ENCODE results near the gene SLC25A45. TPM values are rescaled to one million over a fixed set of nuclear protein-coding genes. Genes with fewer than 3 reads are reported as not detected.

SLC25A45 gene
- total RNA-seq, 4 donors from 2014 or later = 0.29 to 5.9 (median 5.3) TPM; not detected in 1

GRCh38 chr11:65419772-65420481 is 37.5 kb upstream of the SLC25A45 start:
- Histone ChIP-seq H3K4me1 (peaks cover 0 to 7% of the 10 kb centered on the region in 2 donors), H3K27ac (peak overlapping the region; percentile 98 to 99), H3K36me3 (no peaks in the 10 kb centered on the region), H3K9me3 (no peaks in the 10 kb centered on the region), H3K4me3 (peak overlapping the region; percentile 26 to 76), H3K27me3 (no peaks in the 10 kb centered on the region)
- TF ChIP-seq POLR2A (IDR thresholded peaks at IDR 0.05) = peak; percentile 73 to 85
- TF ChIP-seq CTCF (IDR thresholded peaks at IDR 0.05) = no peak
- intact Hi-C loops (cut with DNase I; ENCODE audit: low total_unique reads) = loop anchor here (5.0 kb wide), 2 partner anchors 38 to 92 kb away; partner anchors contain the start of gene SLC25A45
- peak; percentile 90 to 96 for DNase-seq

DNA sequence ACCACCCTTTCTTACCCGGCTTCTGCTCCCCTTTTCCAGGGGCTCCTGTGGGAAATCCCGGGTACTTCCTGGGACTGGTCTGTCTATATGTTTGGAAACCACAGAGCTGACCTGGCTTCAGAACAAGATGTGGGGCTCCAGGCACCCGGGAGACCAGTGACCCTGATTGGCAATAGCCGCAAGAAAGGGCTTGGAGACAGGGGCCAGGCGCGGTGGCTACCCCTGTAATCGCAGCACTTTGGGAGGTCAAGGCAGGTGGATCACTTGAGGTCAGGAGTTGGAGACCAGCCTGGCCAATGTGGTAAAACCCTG is 37.0 kb upstream of the SLC25A45 start:
- intact Hi-C loops (cut with DNase I; ENCODE audit: low total_unique reads) = loop anchor here (5.0 kb wide), 2 partner anchors 37 to 93 kb away; partner anchors contain the start of gene SLC25A45
- Histone ChIP-seq H3K36me3 (no peaks in the 10 kb centered on the region), H3K27me3 (no peaks in the 10 kb centered on the region), H3K4me1 (peaks cover 0 to 7% of the 10 kb centered on the region in 2 donors), H3K9me3 (no peaks in the 10 kb centered on the region), H3K27ac (peak overlapping the region; percentile 98 to 99), H3K4me3 (peak overlapping the region; percentile 26 to 76)
- DNase-seq = peak; percentile 43 to 48
- no peak for TF ChIP-seq POLR2A (IDR thresholded peaks at IDR 0.05)
- TF ChIP-seq CTCF (IDR thresholded peaks at IDR 0.05) = no peak

DNA sequence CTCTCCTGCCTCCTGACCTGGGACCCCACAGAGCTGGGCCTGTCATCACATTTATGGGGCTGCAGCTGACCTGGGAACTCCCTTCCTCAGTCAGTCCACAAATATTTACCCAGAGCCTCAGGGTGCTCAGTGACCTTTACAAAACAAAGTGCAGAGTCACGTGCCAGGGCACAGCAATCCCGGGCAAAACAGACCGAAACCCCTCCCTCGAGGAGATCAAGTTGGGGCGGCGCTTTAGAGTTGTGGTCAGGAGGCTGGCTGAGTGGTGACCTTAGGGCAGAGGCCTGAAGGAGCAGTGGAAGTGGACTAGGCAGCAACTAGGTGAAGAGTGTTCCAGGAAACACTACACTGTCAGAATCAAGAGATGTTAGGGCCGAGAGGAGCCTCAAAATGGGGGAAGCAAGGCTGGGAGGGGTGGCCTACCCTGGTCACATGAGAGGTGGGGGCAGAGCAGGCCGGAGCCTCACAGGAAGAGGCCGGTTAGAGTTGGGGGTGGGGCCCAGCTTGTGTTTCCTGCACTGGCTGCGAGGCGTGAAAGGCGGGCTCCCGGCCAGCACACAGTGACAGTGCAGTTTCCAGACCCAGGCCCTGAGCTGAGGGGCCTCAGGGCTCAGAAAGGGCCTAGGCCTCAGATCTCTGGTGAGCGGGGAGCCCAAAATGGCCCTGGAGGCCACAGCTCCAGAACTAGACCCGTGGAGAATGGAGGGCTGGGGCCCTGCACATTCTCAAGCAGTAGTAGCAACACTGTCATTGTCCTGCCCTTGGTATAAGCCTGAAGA is 36.4 kb upstream of the SLC25A45 start:
- peak overlapping the region; percentile 98 to 99 for H3K27ac ChIP-seq
- peak; percentile 55 to 75 for TF ChIP-seq POLR2A (IDR thresholded peaks at IDR 0.05)
- peak in 2 of 4 experiments; percentile 6 to 15 for TF ChIP-seq CTCF (IDR thresholded peaks at IDR 0.05)
- H3K4me3 ChIP-seq = peak overlapping the region; percentile 26 to 76
- intact Hi-C loops (cut with DNase I; ENCODE audit: low total_unique reads) = loop anchor here (5.0 kb wide), 2 partner anchors 37 to 93 kb away; partner anchors contain the start of gene SLC25A45
- H3K4me1 ChIP-seq = peaks cover 0 to 7% of the 10 kb centered on the region in 2 donors
- no peaks in the 10 kb centered on the region for H3K27me3 ChIP-seq
- H3K36me3 ChIP-seq = no peaks in the 10 kb centered on the region
- H3K9me3 ChIP-seq = no peaks in the 10 kb centered on the region
- peak; percentile 96 to 98 for DNase-seq

- Histone ChIP-seq H3K9me3 (no peaks in the 10 kb centered on the region), H3K4me3 (peak overlapping the region; percentile 21 to 76), H3K27me3 (no peaks in the 10 kb centered on the region), H3K4me1 (peaks cover 0 to 7% of the 10 kb centered on the region in 2 donors), H3K36me3 (no peaks in the 10 kb centered on the region), H3K27ac (peak overlapping the region; percentile 98 to 99)
- intact Hi-C loops (cut with DNase I; ENCODE audit: low total_unique reads) = loop anchor here (5.0 kb wide), 2 partner anchors 36 to 94 kb away; partner anchors contain the start of gene SLC25A45
- no peak for DNase-seq
- TF ChIP-seq CTCF (IDR thresholded peaks at IDR 0.05) (no peak), POLR2A (IDR thresholded peaks at IDR 0.05) (peak in 1 of 2 donors; percentile 43)
Measured at GRCh38 chr11:65418431-65418680, 35.9 kb upstream of the SLC25A45 start.

Measured in uterus (tissue), 4 donors.